ENCODE results near the gene ANKRD53.

- no peak for TF ChIP-seq L3MBTL2 (IDR thresholded peaks at IDR 0.05)
- no peak for TF ChIP-seq POLR2A (conservative IDR thresholded peaks at IDR 0.05)
- no peak for TF ChIP-seq NR2C2 (CRISPR knock-in tag; IDR thresholded peaks at IDR 0.05)
- TF ChIP-seq NR2C2 (tag; IDR thresholded peaks at IDR 0.05), result no peak
- TF ChIP-seq RAD21 (CRISPR knock-in tag; conservative IDR thresholded peaks at IDR 0.05 in 1 of 2, IDR thresholded peaks at IDR 0.05 in 1 of 2), result no peak
Observed at GRCh38 chr2:70941701-70942100, 36.7 kb upstream of the ANKRD53 start.

Data from K562 (cell line).